HepG2 (cell line): ENCODE measurements around the gene NBEA.

ENCODE experiments used
- HNRNPLL ChIP-seq: fragments of 200-400 bp; formaldehyde crosslinking; IDR thresholded peaks from 2 replicates; pipeline ENCODE4 v1.6.1; 2017; ENCODE audit warnings: mild to moderate bottlenecking, low read depth, low read length; ENCODE audit not compliant: poor library complexity, severe bottlenecking
- NBN ChIP-seq: fragments of 450-650 bp; conservative IDR thresholded peaks from 2 replicates; pipeline ENCODE4 v1.6.1; 2017
- POLR2A ChIP-seq, 2 experiments: IDR thresholded peaks; 2 replicates each; pipeline ENCODE4 v1.6.1; 2011; ENCODE audit warnings: low read depth in 2 of 2, low read length in 2 of 2, mild to moderate bottlenecking in 1 of 2, moderate library complexity in 1 of 2; ENCODE audit not compliant: insufficient read depth in 1 of 2
- TBX2 ChIP-seq: sonication (generic); formaldehyde crosslinking; IDR thresholded peaks from 2 replicates; pipeline ENCODE4 v1.5.0; 2020; ENCODE audit warnings: missing genetic modification reagents, mild to moderate bottlenecking, borderline replicate concordance
- ZNF232 ChIP-seq: sonication (generic); formaldehyde crosslinking; IDR thresholded peaks from 2 replicates; pipeline ENCODE4 v1.4.0; 2020; ENCODE audit warnings: missing genetic modification reagents, borderline replicate concordance
- ZNF543 ChIP-seq: sonication (generic); formaldehyde crosslinking; IDR thresholded peaks from 2 replicates; pipeline ENCODE4 v1.4.0; 2020; ENCODE audit warnings: mild to moderate bottlenecking, missing genetic modification reagents
- TF ChIP-seq, protein P1 (sequence below): sonication (generic); formaldehyde crosslinking; IDR thresholded peaks from 2 replicates; pipeline ENCODE4 v1.8.0; 2022; ENCODE audit warnings: mild to moderate bottlenecking, missing genetic modification reagents, borderline replicate concordance
- TF ChIP-seq, protein P2 (sequence below): sonication (generic); formaldehyde crosslinking; IDR thresholded peaks from 2 replicates; pipeline ENCODE4 v1.5.0; 2020; ENCODE audit warnings: mild to moderate bottlenecking, missing genetic modification reagents, moderate library complexity

DNA sequence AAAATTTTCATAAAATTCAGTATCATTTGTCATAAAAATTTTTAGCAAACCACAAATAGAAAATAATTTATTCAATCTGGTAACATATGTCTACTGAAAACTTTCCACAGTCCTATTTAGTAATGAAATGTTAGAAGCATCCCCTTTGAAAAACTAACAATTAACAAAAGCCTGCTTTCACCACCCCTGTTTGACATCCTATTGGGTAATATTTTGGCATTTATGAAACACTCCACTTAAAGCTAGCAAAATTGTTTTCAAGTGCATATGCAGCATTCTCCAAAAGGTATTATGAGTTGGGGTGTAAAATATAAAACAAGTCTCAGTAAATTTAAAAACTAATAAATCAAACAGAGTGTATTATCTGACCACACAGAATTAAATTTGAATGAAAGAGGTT is 189.4 kb downstream of the NBEA start:
- TF ChIP-seq, protein P1, sequence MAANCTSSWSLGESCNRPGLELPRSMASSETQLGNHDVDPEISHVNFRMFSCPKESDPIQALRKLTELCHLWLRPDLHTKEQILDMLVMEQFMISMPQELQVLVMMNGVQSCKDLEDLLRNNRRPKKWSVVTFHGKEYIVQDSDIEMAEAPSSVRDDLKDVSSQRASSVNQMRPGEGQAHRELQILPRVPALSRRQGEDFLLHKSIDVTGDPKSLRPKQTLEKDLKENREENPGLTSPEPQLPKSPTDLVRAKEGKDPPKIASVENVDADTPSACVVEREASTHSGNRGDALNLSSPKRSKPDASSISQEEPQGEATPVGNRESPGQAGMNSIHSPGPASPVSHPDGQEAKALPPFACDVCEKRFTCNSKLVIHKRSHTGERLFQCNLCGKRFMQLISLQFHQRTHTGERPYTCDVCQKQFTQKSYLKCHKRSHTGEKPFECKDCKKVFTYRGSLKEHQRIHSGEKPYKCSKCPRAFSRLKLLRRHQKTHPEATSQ (CRISPR knock-in tag): no peak
- TF ChIP-seq ZNF232: no peak
- TF ChIP-seq, protein P2, sequence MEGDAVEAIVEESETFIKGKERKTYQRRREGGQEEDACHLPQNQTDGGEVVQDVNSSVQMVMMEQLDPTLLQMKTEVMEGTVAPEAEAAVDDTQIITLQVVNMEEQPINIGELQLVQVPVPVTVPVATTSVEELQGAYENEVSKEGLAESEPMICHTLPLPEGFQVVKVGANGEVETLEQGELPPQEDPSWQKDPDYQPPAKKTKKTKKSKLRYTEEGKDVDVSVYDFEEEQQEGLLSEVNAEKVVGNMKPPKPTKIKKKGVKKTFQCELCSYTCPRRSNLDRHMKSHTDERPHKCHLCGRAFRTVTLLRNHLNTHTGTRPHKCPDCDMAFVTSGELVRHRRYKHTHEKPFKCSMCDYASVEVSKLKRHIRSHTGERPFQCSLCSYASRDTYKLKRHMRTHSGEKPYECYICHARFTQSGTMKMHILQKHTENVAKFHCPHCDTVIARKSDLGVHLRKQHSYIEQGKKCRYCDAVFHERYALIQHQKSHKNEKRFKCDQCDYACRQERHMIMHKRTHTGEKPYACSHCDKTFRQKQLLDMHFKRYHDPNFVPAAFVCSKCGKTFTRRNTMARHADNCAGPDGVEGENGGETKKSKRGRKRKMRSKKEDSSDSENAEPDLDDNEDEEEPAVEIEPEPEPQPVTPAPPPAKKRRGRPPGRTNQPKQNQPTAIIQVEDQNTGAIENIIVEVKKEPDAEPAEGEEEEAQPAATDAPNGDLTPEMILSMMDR (CRISPR knock-in tag): no peak
- TF ChIP-seq NBN: no peak
- TF ChIP-seq POLR2A (IDR thresholded peaks at IDR 0.05; ENCODE audit: insufficient read depth in 1 of 2, low read depth in 2 of 2, low read length in 2 of 2): no peak
- TF ChIP-seq HNRNPLL: no peak
- TF ChIP-seq ZNF543 (CRISPR knock-in tag): no peak
- TF ChIP-seq TBX2 (CRISPR knock-in tag): no peak
